AG09319 (cell line): ENCODE measurements around the gene COG5.
A peak's percentile ranks its signal among the peaks of the same experiment; 100 is the strongest.

Experiments
- DNase-seq: peaks from one replicate; pipeline ENCODE4 v3.0.0-alpha.2; 2010; ENCODE audit warnings: low read depth; ENCODE audit errors: extremely low read depth
- CTCF ChIP-seq: IDR thresholded peaks from 2 replicates; pipeline ENCODE4 v1.5.1; 2011; ENCODE audit warnings: low read depth, mild to moderate bottlenecking, inconsistent platforms, low read length, moderate library complexity

Gene COG5

GRCh38 chr7:107344286-107344685, 219.4 kb downstream of the COG5 start:
- TF ChIP-seq CTCF = no peak
- DNase-seq = no peak

- TF ChIP-seq CTCF = no peak
- no peak for DNase-seq
Observed at GRCh38 chr7:107338080-107338479, 225.6 kb downstream of the COG5 start.

- no peak for TF ChIP-seq CTCF
- no peak for DNase-seq
Observed at GRCh38 chr7:107332488-107333269, 231.0 kb downstream of the COG5 start.

- DNase-seq = no peak
- TF ChIP-seq CTCF = no peak
Observed at GRCh38 chr7:107330478-107330877, 233.2 kb downstream of the COG5 start.

- DNase-seq = peak; percentile 2
- no peak for TF ChIP-seq CTCF
Observed at GRCh38 chr7:107327986-107328569, 235.6 kb downstream of the COG5 start.

- TF ChIP-seq CTCF = no peak
- no peak for DNase-seq
Observed at GRCh38 chr7:107326061-107326460, 237.7 kb downstream of the COG5 start.

- no peak for DNase-seq
- TF ChIP-seq CTCF = no peak
Observed at GRCh38 chr7:107322015-107322414, 241.7 kb downstream of the COG5 start.
